Measurements from ENCODE around the gene PDS5B.

GRCh38 chr13:32538621-32539246, 47.5 kb upstream of the PDS5B start, which contains the start of gene N4BP2L2:
- TF ChIP-seq CTCF (conservative IDR thresholded peaks at IDR 0.05): peak; percentile 30
- no peak for TF ChIP-seq ZFX (IDR thresholded peaks at IDR 0.05)
